Testis (tissue), 2 donors: Measurements from ENCODE around the gene IDE.

Experiments
- POLR2A ChIP-seq: fragments of 450-650 bp; IDR thresholded peaks from one replicate; pipeline ENCODE4 v1.6.1; 2017; ENCODE audit warnings: antibody characterized with exemption, mild to moderate bottlenecking, moderate library complexity
- TF ChIP-seq, protein P1 (sequence below), 3 experiments: fragments of 450-650 bp in 2 of 3; fragments of 200-600 bp in 1 of 3; sonication (generic) in 1 of 3; IDR thresholded peaks; one replicate each; pipeline ENCODE4 v1.5.1; 2016 to 2019; ENCODE audit warnings: antibody characterized with exemption in 3 of 3, mild to moderate bottlenecking in 2 of 3, moderate library complexity in 1 of 3

DNA sequence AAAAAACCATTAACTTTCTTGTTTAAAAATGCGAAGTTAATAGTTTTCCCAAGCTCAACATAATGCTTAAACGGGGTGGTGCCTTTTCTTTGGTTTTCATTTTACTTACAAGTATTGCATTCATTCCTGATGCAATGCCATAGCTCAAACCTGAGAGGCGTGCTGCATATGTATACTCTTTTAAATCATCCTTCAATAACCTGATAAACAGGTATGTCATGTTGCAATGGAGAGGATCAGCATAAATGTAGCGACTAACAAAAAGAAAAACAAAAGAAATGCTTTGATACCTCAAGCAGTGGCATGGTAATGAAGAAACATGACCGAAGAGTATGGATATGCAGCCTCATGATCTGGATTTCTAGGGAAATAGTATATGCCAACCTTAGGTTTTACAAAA is 95.4 kb downstream of the IDE start:
- TF ChIP-seq, protein P1, sequence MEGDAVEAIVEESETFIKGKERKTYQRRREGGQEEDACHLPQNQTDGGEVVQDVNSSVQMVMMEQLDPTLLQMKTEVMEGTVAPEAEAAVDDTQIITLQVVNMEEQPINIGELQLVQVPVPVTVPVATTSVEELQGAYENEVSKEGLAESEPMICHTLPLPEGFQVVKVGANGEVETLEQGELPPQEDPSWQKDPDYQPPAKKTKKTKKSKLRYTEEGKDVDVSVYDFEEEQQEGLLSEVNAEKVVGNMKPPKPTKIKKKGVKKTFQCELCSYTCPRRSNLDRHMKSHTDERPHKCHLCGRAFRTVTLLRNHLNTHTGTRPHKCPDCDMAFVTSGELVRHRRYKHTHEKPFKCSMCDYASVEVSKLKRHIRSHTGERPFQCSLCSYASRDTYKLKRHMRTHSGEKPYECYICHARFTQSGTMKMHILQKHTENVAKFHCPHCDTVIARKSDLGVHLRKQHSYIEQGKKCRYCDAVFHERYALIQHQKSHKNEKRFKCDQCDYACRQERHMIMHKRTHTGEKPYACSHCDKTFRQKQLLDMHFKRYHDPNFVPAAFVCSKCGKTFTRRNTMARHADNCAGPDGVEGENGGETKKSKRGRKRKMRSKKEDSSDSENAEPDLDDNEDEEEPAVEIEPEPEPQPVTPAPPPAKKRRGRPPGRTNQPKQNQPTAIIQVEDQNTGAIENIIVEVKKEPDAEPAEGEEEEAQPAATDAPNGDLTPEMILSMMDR (IDR thresholded peaks at IDR 0.05), result no peak
- no peak for TF ChIP-seq POLR2A
